Hair follicle dermal papilla cell (primary cell): ENCODE measurements around the gene EXOC4. TPM values are rescaled to one million over a fixed set of nuclear protein-coding genes. Genes with fewer than 3 reads are reported as not detected.

Experiments
- small RNA-seq: library from RNA; depleted of rRNA; stranded (forward); fragments of <200 nt; gene quantifications from one replicate; pipeline ENCODE3, GENCODE V24; 2012
- total RNA-seq: library from RNA; depleted of rRNA; stranded (reverse); fragments of >200 nt; gene quantifications from 2 replicates; pipeline ENCODE4 v1.2.3, GENCODE V29; 2012

The EXOC4 gene
- 106 and 121 TPM in 2 replicates for total RNA-seq

GRCh38 chr7:133252858-133253518 lies at the start of gene EXOC4:
EXOC4 (plus strand) TSS chr7:133253078.

Small RNAs within 50 kb of the gene (small RNA-seq; reads per million reads assigned to genes)
- not detected for gene MIR6133

Other genes with a start within 250 kb of the EXOC4 start
- 64.4 and 72.6 TPM in 2 replicates for gene CHCHD3, start 171.0 kb upstream of the EXOC4 start, total RNA-seq